ENCODE results near the gene ACTR1A. TPM values are rescaled to one million over a fixed set of nuclear protein-coding genes. Genes with fewer than 3 reads are reported as not detected.

ACTR1A gene
- polyA plus RNA-seq, 1 donor (not counting 4 experiments of a cell fraction or from before 2014, with no cell fraction given): 162 TPM

GRCh38 chr10:102480396-102480795 is 22.1 kb downstream of the ACTR1A start:
- DNase-seq (ENCODE audit: low read depth, low spot score): no peak
- Histone ChIP-seq H2AFZ (ENCODE audit: control insufficient read depth, low read length) (no peak overlapping the region), H3K27ac (ENCODE audit: control insufficient read depth, insufficient read depth, low read length) (no peak overlapping the region), H3K36me3 (ENCODE audit: control insufficient read depth in 2 of 2, extremely low read depth in 1 of 2, insufficient read depth in 2 of 2, low read length in 2 of 2) (peaks cover 22 to 48% of the 10 kb centered on the region in 2 experiments), H4K20me1 (ENCODE audit: control insufficient read depth, extremely low read depth, insufficient read depth, low read length) (no peaks in the 10 kb centered on the region), H3K79me2 (ENCODE audit: control insufficient read depth, insufficient read depth, low read length) (no peaks in the 10 kb centered on the region), H3K4me1 (ENCODE audit: control insufficient read depth, extremely low read depth, insufficient read depth, low read length) (no peaks in the 10 kb centered on the region), H3K9me3 (ENCODE audit: control insufficient read depth, low read depth, low read length) (no peaks in the 10 kb centered on the region), H3K9me1 (ENCODE audit: control insufficient read depth, extremely low read depth, insufficient read depth, low read length) (no peaks in the 10 kb centered on the region), H3K4me3 (ENCODE audit: control insufficient read depth in 2 of 3, extremely low read depth in 1 of 3, insufficient read depth in 2 of 3, low read depth in 1 of 3, low read length in 3 of 3) (no peak overlapping the region), H3K4me2 (ENCODE audit: control insufficient read depth, extremely low read depth, insufficient read depth, low read depth, low read length) (no peak overlapping the region), H3K9ac (ENCODE audit: control insufficient read depth, extremely low read depth, insufficient read depth, low read length) (no peak overlapping the region), H3K27me3 (ENCODE audit: control insufficient read depth, extremely low read depth, insufficient read depth, low read length) (no peaks in the 10 kb centered on the region)
- FAIRE-seq: no peak
- dilution Hi-C loops (cut with MboI; ENCODE audit: extremely low pct_ligation_motif_present, low sequenced_read_pairs): no loop called here
- TF ChIP-seq CTCF (optimal IDR thresholded peaks at IDR 0.05 in 1 of 3, IDR thresholded peaks at IDR 0.05 in 1 of 3, conservative IDR thresholded peaks at IDR 0.05 in 1 of 3; ENCODE audit: extremely low read depth in 1 of 3, insufficient read depth in 2 of 3, low read length in 3 of 3) (no peak), EZH2 (IDR thresholded peaks at IDR 0.05; ENCODE audit: low read length) (no peak)

GRCh38 chr10:102479651-102480050 is 22.9 kb downstream of the ACTR1A start:
- Histone ChIP-seq H3K27me3 (ENCODE audit: control insufficient read depth, extremely low read depth, insufficient read depth, low read length) (no peaks in the 10 kb centered on the region), H3K4me3 (ENCODE audit: control insufficient read depth in 2 of 3, extremely low read depth in 1 of 3, insufficient read depth in 2 of 3, low read depth in 1 of 3, low read length in 3 of 3) (no peak overlapping the region), H3K79me2 (ENCODE audit: control insufficient read depth, insufficient read depth, low read length) (no peaks in the 10 kb centered on the region), H3K9me3 (ENCODE audit: control insufficient read depth, low read depth, low read length) (no peaks in the 10 kb centered on the region), H3K27ac (ENCODE audit: control insufficient read depth, insufficient read depth, low read length) (no peak overlapping the region), H3K4me1 (ENCODE audit: control insufficient read depth, extremely low read depth, insufficient read depth, low read length) (no peaks in the 10 kb centered on the region), H3K9ac (ENCODE audit: control insufficient read depth, extremely low read depth, insufficient read depth, low read length) (no peak overlapping the region), H3K36me3 (ENCODE audit: control insufficient read depth in 2 of 2, extremely low read depth in 1 of 2, insufficient read depth in 2 of 2, low read length in 2 of 2) (peaks cover 17 to 41% of the 10 kb centered on the region in 2 experiments), H4K20me1 (ENCODE audit: control insufficient read depth, extremely low read depth, insufficient read depth, low read length) (no peaks in the 10 kb centered on the region), H2AFZ (ENCODE audit: control insufficient read depth, low read length) (no peak overlapping the region), H3K4me2 (ENCODE audit: control insufficient read depth, extremely low read depth, insufficient read depth, low read depth, low read length) (no peak overlapping the region), H3K9me1 (ENCODE audit: control insufficient read depth, extremely low read depth, insufficient read depth, low read length) (no peaks in the 10 kb centered on the region)
- FAIRE-seq (no peak), DNase-seq (ENCODE audit: low read depth, low spot score) (no peak)
- no peak for TF ChIP-seq CTCF (optimal IDR thresholded peaks at IDR 0.05 in 1 of 3, IDR thresholded peaks at IDR 0.05 in 1 of 3, conservative IDR thresholded peaks at IDR 0.05 in 1 of 3; ENCODE audit: extremely low read depth in 1 of 3, insufficient read depth in 2 of 3, low read length in 3 of 3)
- no peak for TF ChIP-seq EZH2 (IDR thresholded peaks at IDR 0.05; ENCODE audit: low read length)
- dilution Hi-C loops (cut with MboI; ENCODE audit: extremely low pct_ligation_motif_present, low sequenced_read_pairs): no loop called here

Measured in keratinocyte (primary cell).